NT2/D1 (cell line): ENCODE measurements around the gene DAZAP2.
A peak's percentile ranks its signal among the peaks of the same experiment; 100 is the strongest.
"Not testable (repeated sequence)": the region's sequence is repeated elsewhere in the genome, so short reads cannot be mapped to it uniquely, and the experiment has no call there.

Experiments
- DNase-seq: peaks from one replicate; pipeline ENCODE4 v3.0.0-alpha.2; 2011; ENCODE audit warnings: low read depth, low spot score
- H3K27me3 ChIP-seq: 2 replicates; pipeline ENCODE4 v1.6.0; 2011; ENCODE audit warnings: mild to moderate bottlenecking; ENCODE audit not compliant: insufficient read length, insufficient read depth
- H3K36me3 ChIP-seq: 2 replicates; pipeline ENCODE4 v1.6.1; 2011; ENCODE audit warnings: mild to moderate bottlenecking, low read length, mixed read lengths; ENCODE audit not compliant: insufficient read depth, insufficient read length
- H3K4me1 ChIP-seq: 2 replicates; pipeline ENCODE4 v1.5.1; 2011; ENCODE audit not compliant: insufficient read depth, insufficient read length
- H3K4me3 ChIP-seq: 2 replicates; pipeline ENCODE4 v1.5.1; 2011; ENCODE audit warnings: low read depth; ENCODE audit not compliant: insufficient read length
- H3K9ac ChIP-seq: 2 replicates; pipeline ENCODE4 v1.6.0; 2011; ENCODE audit warnings: low read depth; ENCODE audit not compliant: insufficient read length
- H3K9me3 ChIP-seq: 2 replicates; pipeline ENCODE4 v1.5.1; 2011; ENCODE audit warnings: mild to moderate bottlenecking, low read length; ENCODE audit not compliant: insufficient read depth
- SUZ12 ChIP-seq: IDR thresholded peaks from 2 replicates; pipeline ENCODE4 v1.6.1; 2011; ENCODE audit not compliant: insufficient read length, insufficient read depth; ENCODE audit errors: extremely low read depth
- YY1 ChIP-seq: IDR thresholded peaks from 2 replicates; pipeline ENCODE4 v1.6.1; 2011; ENCODE audit not compliant: insufficient read length, insufficient read depth
- ZNF274 ChIP-seq: IDR thresholded peaks from 2 replicates; pipeline ENCODE4 v1.6.1; 2011; ENCODE audit warnings: mild to moderate bottlenecking, low read depth, low read length

The DAZAP2 gene

DNA sequence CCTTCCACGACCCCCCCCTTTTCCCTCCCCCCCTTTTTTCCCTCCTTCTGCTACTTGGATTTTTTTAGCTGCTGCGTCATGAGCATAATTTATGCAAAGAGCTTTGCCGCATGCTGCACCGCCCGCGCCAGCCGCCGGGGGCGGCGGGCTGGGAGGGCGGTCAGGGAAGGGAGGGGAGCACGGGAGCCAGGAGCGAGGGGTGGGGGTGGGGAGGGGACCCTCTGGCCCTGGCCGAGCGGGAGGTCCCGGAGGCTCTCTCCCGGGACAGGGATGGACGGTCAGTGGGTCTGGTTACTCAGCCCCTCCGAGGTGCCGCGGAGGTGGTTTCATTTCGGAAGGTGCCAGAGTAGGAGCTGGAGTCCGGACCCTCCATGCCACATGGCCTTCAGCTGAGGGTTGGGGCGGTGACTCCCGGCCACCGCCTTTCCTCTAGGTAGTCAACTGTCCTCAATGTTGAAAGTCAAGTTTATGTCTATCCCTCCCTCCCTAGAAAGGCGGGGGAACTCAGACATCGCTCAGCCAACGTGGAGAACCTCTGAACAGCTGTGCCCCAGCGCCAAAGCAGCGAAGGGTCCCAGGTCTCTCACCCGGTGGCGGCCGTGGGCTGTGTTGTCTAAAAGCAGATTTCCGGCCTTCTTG, 20.5 kb upstream of the DAZAP2 start, which contains the start of gene POU6F1:
Gene POU6F1, minus strand, starts transcription at position 95 of the 639 bp plus-strand sequence. CDS start 11,226 bp downstream, outside the sequence.
- DNase-seq = peak; percentile 87
- Histone ChIP-seq H3K27me3 (no peaks in the 10 kb centered on the region), H3K9me3 (no peaks in the 10 kb centered on the region), H3K9ac (peak within 1 kb of the TSS; percentile 91), H3K36me3 (peaks cover 4% of the 10 kb centered on the region), H3K4me3 (peak within 1 kb of the TSS; percentile 67), H3K4me1 (no peaks in the 10 kb centered on the region)
- TF ChIP-seq YY1 = no peak
- no peak for TF ChIP-seq SUZ12
- TF ChIP-seq ZNF274 = no peak

DNA sequence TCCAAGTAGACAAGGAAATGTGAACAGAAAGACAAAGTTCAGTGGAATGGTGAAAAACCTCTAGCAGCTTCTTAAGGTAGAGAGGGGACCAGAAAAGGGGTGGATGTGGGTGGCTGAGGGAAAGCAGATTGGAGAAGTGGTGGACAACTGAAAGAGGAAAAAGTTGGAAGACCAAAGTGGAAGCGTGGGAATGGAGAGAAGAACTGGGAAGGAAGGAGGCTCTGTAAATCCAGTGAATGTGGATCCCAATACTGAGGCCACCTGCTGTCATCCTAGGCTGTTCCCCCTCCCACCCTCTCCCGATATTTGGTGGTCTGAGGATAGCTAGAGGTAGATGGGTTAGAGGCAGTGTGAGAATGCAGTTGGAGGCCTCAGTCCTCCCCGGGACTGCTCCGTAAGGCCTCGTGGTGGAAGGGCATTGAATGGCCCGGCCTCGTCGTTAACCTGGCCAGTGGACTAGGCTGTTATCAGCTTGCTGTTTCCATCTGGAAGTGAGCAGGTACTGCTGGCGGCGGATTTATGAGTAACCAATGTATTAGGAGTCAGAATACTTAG, 19.9 kb upstream of the DAZAP2 start:
- Histone ChIP-seq H3K9ac (peak overlapping the region; percentile 62), H3K27me3 (no peaks in the 10 kb centered on the region), H3K9me3 (no peaks in the 10 kb centered on the region), H3K4me3 (peak overlapping the region; percentile 58), H3K36me3 (peaks cover 4% of the 10 kb centered on the region), H3K4me1 (no peaks in the 10 kb centered on the region)
- TF ChIP-seq ZNF274 (no peak), SUZ12 (no peak), YY1 (no peak)
- DNase-seq = peak; percentile 18

DNA sequence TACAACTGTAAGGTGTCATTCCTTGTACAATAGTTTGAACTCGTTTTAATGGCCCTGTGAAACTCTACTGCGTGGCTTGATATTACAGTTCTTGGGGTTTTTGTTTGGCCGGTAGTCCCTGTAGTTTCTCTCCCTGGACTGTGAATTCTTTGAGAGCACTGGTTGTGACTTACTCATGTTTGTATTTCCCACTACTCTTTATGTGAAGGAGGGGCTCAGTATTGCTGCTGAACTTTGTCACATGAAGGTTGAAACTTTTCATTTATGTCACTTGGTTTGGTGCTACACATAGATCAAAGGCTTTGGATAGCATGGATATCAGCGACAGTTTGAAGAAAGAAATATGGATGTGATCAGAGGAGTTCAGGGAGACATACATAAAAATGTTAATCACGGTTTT, 19.3 kb upstream of the DAZAP2 start:
- peak overlapping the region; percentile 46 for H3K9ac ChIP-seq
- no peak for TF ChIP-seq SUZ12
- TF ChIP-seq YY1 = no peak
- TF ChIP-seq ZNF274 = no peak
- H3K4me1 ChIP-seq = no peaks in the 10 kb centered on the region

DNA sequence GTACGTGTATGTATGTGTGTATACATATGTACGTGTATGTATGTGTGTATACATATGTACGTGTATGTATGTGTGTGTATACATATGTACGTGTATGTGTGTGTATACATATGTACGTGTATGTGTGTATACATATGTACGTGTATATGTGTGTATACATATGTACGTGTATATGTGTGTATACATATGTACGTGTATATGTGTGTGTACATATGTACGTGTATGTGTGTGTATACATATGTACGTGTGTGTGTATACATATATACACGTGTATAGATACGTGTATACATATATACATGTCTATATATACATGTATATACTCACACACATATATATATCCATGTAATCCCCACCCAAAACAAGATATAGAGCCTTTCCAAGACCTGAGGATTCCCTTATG, 18.8 kb upstream of the DAZAP2 start:
- H3K4me3 ChIP-seq, DNase-seq, H3K9me3 ChIP-seq, H3K4me1 ChIP-seq, H3K36me3 ChIP-seq, H3K9ac ChIP-seq, H3K27me3 ChIP-seq: not testable (repeated sequence)

More for the DNA sequence above, 19.3 kb upstream of the DAZAP2 start:
- H3K27me3 ChIP-seq = no peaks in the 10 kb centered on the region
- no peaks in the 10 kb centered on the region for H3K9me3 ChIP-seq
- DNase-seq = no peak
- peaks cover 1% of the 10 kb centered on the region for H3K36me3 ChIP-seq
- H3K4me3 ChIP-seq = no peak overlapping the region

DNA sequence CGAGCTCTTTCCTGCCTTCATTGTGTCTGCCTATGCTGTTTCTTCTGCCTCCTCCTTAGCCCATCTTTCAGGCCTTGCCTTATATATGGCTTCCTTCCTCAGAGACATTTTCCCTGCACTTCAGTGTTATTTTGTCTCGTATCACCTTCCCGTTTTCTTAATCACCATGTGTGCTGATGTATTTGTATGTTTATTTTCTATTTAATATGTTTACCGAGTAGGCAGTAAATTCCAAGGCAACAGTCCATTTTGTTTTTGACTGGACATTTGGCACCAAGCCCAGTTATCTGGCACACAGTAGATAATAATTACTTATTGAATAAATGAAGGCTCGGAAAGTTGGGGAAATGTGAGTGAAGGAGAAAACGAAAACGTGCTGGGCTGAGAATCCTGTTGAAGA, 16.2 kb upstream of the DAZAP2 start:
- no peaks in the 10 kb centered on the region for H3K4me1 ChIP-seq
- H3K27me3 ChIP-seq = no peaks in the 10 kb centered on the region

DNA sequence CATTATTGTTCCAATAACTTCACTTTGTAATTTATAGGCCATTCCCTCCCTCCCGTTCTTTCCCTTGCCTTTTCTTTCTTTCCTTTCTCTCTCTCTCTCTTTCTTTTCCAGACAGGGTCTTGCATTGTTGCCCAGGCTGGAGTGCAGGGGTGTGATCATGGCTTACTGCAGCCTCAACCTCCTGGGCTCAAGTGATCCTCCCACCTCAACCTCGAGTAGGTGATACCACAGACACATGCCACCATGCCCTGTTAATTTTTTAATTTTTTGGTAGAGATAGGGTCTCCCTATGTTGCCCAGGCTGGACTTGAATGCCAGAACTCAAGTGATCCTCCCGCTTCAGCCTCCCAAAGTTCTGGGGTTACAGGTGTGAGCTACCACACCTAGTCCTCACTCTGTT, 14.0 kb upstream of the DAZAP2 start:
- no peak overlapping the region for H3K9ac ChIP-seq
- TF ChIP-seq YY1 (no peak), SUZ12 (no peak), ZNF274 (no peak)
- H3K4me3 ChIP-seq = no peak overlapping the region
- no peaks in the 10 kb centered on the region for H3K4me1 ChIP-seq
- no peak for DNase-seq
- H3K27me3 ChIP-seq = no peaks in the 10 kb centered on the region
- no peaks in the 10 kb centered on the region for H3K36me3 ChIP-seq
- no peaks in the 10 kb centered on the region for H3K9me3 ChIP-seq

More for the DNA sequence above, 16.2 kb upstream of the DAZAP2 start:
- TF ChIP-seq SUZ12 (no peak), ZNF274 (no peak), YY1 (no peak)
- Histone ChIP-seq H3K9ac (no peak overlapping the region), H3K4me3 (no peak overlapping the region), H3K36me3 (no peaks in the 10 kb centered on the region), H3K9me3 (no peaks in the 10 kb centered on the region)
- no peak for DNase-seq

DNA sequence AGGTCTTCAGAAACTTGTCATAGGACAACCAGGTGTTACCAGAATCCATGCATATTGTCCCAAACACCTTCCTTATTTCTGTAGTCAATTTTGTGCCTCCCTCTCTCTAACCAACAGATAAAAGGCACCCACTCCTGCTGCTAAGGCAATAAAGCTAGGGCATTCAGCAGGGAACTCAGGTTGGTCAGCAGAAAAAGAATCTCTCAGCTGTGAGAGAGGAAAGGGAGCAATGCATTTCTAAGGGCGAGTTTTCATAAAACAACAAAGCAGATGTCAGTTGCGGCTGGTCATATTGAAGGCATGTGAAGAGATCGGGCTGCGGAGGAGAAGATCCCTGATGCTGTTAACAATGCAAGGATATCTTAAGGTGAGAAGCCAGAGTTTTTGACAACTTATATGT, 13.4 kb upstream of the DAZAP2 start:
- Histone ChIP-seq H3K9ac (no peak overlapping the region), H3K27me3 (no peaks in the 10 kb centered on the region), H3K36me3 (no peaks in the 10 kb centered on the region), H3K4me1 (no peaks in the 10 kb centered on the region), H3K4me3 (no peak overlapping the region), H3K9me3 (no peaks in the 10 kb centered on the region)
- TF ChIP-seq YY1 (no peak), SUZ12 (no peak), ZNF274 (no peak)
- no peak for DNase-seq

DNA sequence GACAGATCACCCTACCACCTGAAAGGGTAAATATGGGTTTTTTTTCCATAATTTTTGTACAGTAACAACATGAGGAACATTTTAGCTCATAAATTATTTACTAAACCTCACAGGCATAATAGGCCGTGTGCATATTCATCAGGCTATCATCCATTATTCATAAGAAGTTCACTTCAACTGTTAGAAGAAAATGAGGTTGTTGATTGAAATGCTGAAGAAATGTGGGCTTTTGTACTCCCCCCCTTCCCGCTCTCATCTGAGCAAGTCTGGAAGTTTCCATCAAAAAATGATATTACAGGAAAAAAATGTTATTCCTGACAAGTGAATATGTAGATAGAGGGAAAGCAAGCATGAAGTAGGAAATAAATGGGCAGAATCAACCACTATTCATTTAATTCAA, 12.9 kb upstream of the DAZAP2 start:
- H3K9me3 ChIP-seq = no peaks in the 10 kb centered on the region
- H3K27me3 ChIP-seq = no peaks in the 10 kb centered on the region
- no peak overlapping the region for H3K4me3 ChIP-seq
- TF ChIP-seq YY1 (no peak), ZNF274 (no peak), SUZ12 (no peak)
- no peak for DNase-seq
- H3K4me1 ChIP-seq = no peaks in the 10 kb centered on the region
- H3K36me3 ChIP-seq = no peaks in the 10 kb centered on the region
- H3K9ac ChIP-seq = no peak overlapping the region

DNA sequence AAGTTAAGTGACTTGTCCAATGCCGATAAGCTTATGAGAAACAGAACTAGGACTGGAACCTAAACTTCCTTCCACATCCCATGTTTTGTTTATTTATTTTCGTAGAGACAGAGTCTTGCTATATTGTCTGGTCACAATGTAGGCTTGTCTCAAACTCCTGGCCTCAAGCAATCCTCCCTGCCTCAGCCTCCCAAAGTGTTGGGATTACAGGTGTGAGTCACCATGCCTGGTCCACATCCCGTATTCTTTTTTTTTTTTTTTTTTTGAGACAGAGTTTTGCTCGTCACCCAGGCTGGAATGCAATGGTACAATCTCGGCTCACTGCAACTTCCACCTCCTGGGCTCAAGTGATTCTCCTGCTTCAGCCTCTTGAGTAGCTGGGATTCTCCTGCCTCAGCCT, 11.5 kb upstream of the DAZAP2 start:
- H3K9me3 ChIP-seq, H3K4me3 ChIP-seq, H3K36me3 ChIP-seq, H3K4me1 ChIP-seq, DNase-seq, H3K9ac ChIP-seq, H3K27me3 ChIP-seq: not testable (repeated sequence)
